GM12878 (cell line): ENCODE data around the gene PIGU. TPM values are rescaled to one million over a fixed set of nuclear protein-coding genes. Genes with fewer than 3 reads are reported as not detected.

Source experiments
- ATAC-seq: fragments of 200-7000 bp; cut with Tn5 transposase; 3 replicates; pipeline ENCODE4 v1.9.1; 2020; ENCODE audit warnings: mild to moderate bottlenecking, moderate library complexity
- BruUV-seq: library from RNA; stranded (reverse); fragments of 400-500 nt; replicated peaks from 2 replicates; lab custom pipeline; 2021; lab: Mats Ljungman, UMichigan
- CTCF ChIA-PET: fragments of 300-600 bp; sonication (Branson Sonifier 250); formaldehyde crosslinking; extraction: SDS; loops from one replicate; lab custom pipeline; 2021; ENCODE audit warnings: inconsistent platforms; lab: Yijun Ruan, JAX
- POLR2A ChIA-PET: fragments of 350-600 bp; formaldehyde crosslinking; extraction: SDS; loops from one replicate; lab custom pipeline; 2021; ENCODE audit warnings: inconsistent platforms; lab: Charles Lee
- RAD21 ChIA-PET: fragments of 300-600 bp; sonication (Branson Sonifier 250); formaldehyde crosslinking; loops from one replicate; lab custom pipeline; 2023; ENCODE audit warnings: antibody characterized with exemption; ENCODE audit not compliant: unreplicated experiment; lab: Charles Lee
- SMC1A ChIA-PET: fragments of 300-600 bp; sonication (Branson Sonifier 250); formaldehyde crosslinking; loops from one replicate; lab custom pipeline; 2023; ENCODE audit not compliant: unreplicated experiment, uncharacterized antibody; lab: Charles Lee
- DNase-seq: peaks from one replicate; pipeline ENCODE4 v3.0.0-alpha.2; 2011; ENCODE audit warnings: low read depth, low spot score
- FAIRE-seq: peaks from 3 replicates; lab custom pipeline; 2011; peaks lifted over from hg19 to GRCh38; lab: Jason Lieb, UNC
- H2AFZ ChIP-seq: 2 replicates; pipeline ENCODE4 v1.6.0; 2011; ENCODE audit warnings: low read depth, low read length, control low read depth; ENCODE audit not compliant: control insufficient read depth
- H3K27ac ChIP-seq: 2 replicates; pipeline ENCODE4 v1.5.1; 2011; ENCODE audit warnings: control low read depth; ENCODE audit not compliant: control insufficient read depth, insufficient read depth
- H3K27me3 ChIP-seq, 2 experiments: replicated peaks in 1 of 2; 2 replicates each; pipeline versions ENCODE4 v1.6.0 to v1.6.1; 2011; ENCODE audit warnings: low read length in 1 of 2; ENCODE audit not compliant: control insufficient read depth in 2 of 2, insufficient read depth in 2 of 2
- H3K36me3 ChIP-seq, 2 experiments: 2 replicates each; pipeline ENCODE4 v1.5.1; 2011; ENCODE audit warnings: low read length in 1 of 2; ENCODE audit not compliant: control insufficient read depth in 2 of 2, insufficient read depth in 2 of 2
- H3K4me1 ChIP-seq: 2 replicates; pipeline ENCODE4 v1.6.1; 2011; ENCODE audit warnings: mild to moderate bottlenecking, low read length, moderate library complexity, mixed read lengths; ENCODE audit not compliant: control insufficient read depth, insufficient read depth
- H3K4me2 ChIP-seq: 2 replicates; pipeline ENCODE4 v1.6.0; 2011; ENCODE audit warnings: control low read depth; ENCODE audit not compliant: control insufficient read depth, insufficient read depth
- H3K4me3 ChIP-seq: fragments of 200-600 bp; sonication (generic); 2 replicates; pipeline ENCODE4 v1.5.1; 2016
- H3K79me2 ChIP-seq: 2 replicates; pipeline ENCODE4 v1.6.0; 2011; ENCODE audit warnings: low read length; ENCODE audit not compliant: control insufficient read depth, insufficient read depth
- H3K9ac ChIP-seq: 2 replicates; pipeline ENCODE4 v1.8.0; 2011; ENCODE audit warnings: low read length, control low read depth, mixed read lengths; ENCODE audit not compliant: control insufficient read depth, insufficient read depth
- H3K9me3 ChIP-seq: replicated peaks from 3 replicates; pipeline ENCODE4 v1.5.1; 2011; ENCODE audit warnings: mild to moderate bottlenecking, low read length; ENCODE audit not compliant: control insufficient read depth, insufficient read depth
- H4K20me1 ChIP-seq: 2 replicates; pipeline ENCODE4 v1.6.0; 2011; ENCODE audit not compliant: control insufficient read depth, insufficient read depth
- HCFC1 ChIP-seq: fragments of 150-350 bp; IDR thresholded peaks from 2 replicates; pipeline ENCODE4 v1.6.1; 2014; ENCODE audit warnings: low read length
- RB1 ChIP-seq: fragments of 450-650 bp; formaldehyde crosslinking; IDR thresholded peaks from 2 replicates; pipeline ENCODE4 v1.6.1; 2017; ENCODE audit warnings: mild to moderate bottlenecking, borderline replicate concordance
- STAT1 ChIP-seq: fragments of 450-650 bp; conservative IDR thresholded peaks from 2 replicates; pipeline ENCODE4 v1.6.1; 2014; ENCODE audit warnings: antibody characterized with exemption, mild to moderate bottlenecking
- STAT3 ChIP-seq: IDR thresholded peaks from 2 replicates; pipeline ENCODE4 v1.6.1; 2011; ENCODE audit warnings: low read depth, low read length, improper control_type of control experiment
- TCF7 ChIP-seq: IDR thresholded peaks from 2 replicates; pipeline ENCODE4 v1.6.1; 2014; ENCODE audit warnings: antibody characterized with exemption, borderline replicate concordance
- ZSCAN29 ChIP-seq: fragments of 450-650 bp; IDR thresholded peaks from 2 replicates; pipeline ENCODE4 v1.6.1; 2017; ENCODE audit warnings: mild to moderate bottlenecking, moderate library complexity
- WGBS: methylation state at CpG from one replicate; pipeline ENCODE4 v1.1.6; 2016; ENCODE audit warnings: low lambda C conversion rate; ENCODE audit not compliant: insufficient replicate concordance, insufficient coverage; ENCODE audit errors: missing lambda C conversion rate; 5-methylcytosine and 5-hydroxymethylcytosine counted together
- in situ Hi-C: fragments of 300-500 bp; cut with MboI; formaldehyde crosslinking; loops from 9 replicates; pipeline ENCODE4 v1.14.3; 2018; ENCODE audit warnings: mixed read lengths
- intact Hi-C: fragments of 100-400 bp; cut with micrococcal nuclease; formaldehyde crosslinking; loops from one replicate; pipeline ENCODE4 v1.14.2; 2022; ENCODE audit not compliant: unreplicated experiment
- polyA plus RNA-seq, 11 experiments: library from polyadenylated mRNA; depleted of rRNA in 4 of 11; unstranded in 6 of 11; stranded (reverse) in 5 of 11; fragments of >200 nt; fragmentation: Nextera tagmentation in 4 of 11; fragmentation: Illumina TruSeq in 1 of 11; extraction: Ambion mirVana in 4 of 11; extraction: Trizol in 1 of 11; gene quantifications; 1 replicate in 1 of 11; 2 replicates in 10 of 11; pipeline versions ENCODE4 v1.2.1 to v1.2.3, GENCODE V29; 2011 to 2016; ENCODE audit warnings: inconsistent platforms in 2 of 11, missing spikeins in 2 of 11, low read depth in 1 of 11
- total RNA-seq, 4 experiments: library from RNA; depleted of rRNA in 3 of 4; stranded (reverse); fragments of >200 nt in 3 of 4; fragmentation: Illumina TruSeq in 1 of 4; extraction: Trizol in 1 of 4; gene quantifications; 2 replicates each; pipeline versions ENCODE4 v1.2.1 to v1.2.3, GENCODE V29; 2013 to 2021
- TF ChIP-seq, protein P1 (sequence below): fragments of 450-650 bp; IDR thresholded peaks from 2 replicates; pipeline ENCODE4 v1.6.1; 2016; ENCODE audit warnings: mild to moderate bottlenecking

PIGU gene
- total and polyA plus RNA-seq, 10 of the 15 experiments (the other 5 are each of a cell fraction or from before 2014, with no cell fraction given): 4.1 to 88.2 (median 25.0) TPM

- SMC1A ChIA-PET: interaction anchor here (0.5 to 13.1 kb wide), 10 partner anchors 14 to 465 kb away, joined by 3 to 146 read pairs (median 9); partner anchors contain the start of gene ASIP
- Histone ChIP-seq H4K20me1 (no peaks in the 10 kb centered on the region), H3K4me3 (no peak overlapping the region), H3K36me3 (no peaks in the 10 kb centered on the region), H3K79me2 (peaks cover 4% of the 10 kb centered on the region), H3K9ac (no peak overlapping the region; the same call in 1 of the 2 replicates), H3K27me3 (no peaks in the 10 kb centered on the region)
- DNase-seq: no peak
- POLR2A ChIA-PET: interaction anchor here (0.9 to 2.5 kb wide), 2 partner anchors 13 to 59 kb away, joined by 5 to 8 read pairs; no protein-coding TSS in a partner anchor
- 94% methylated on average over 1 of the region's 1 CpG for WGBS
- CTCF ChIA-PET: interaction anchor here (0.9 to 10.2 kb wide), 6 partner anchors 48 to 393 kb away, joined by 4 to 118 read pairs (median 34); no protein-coding TSS in a partner anchor
- FAIRE-seq: no peak
- in situ Hi-C loops: no loop called here
- no peak for ATAC-seq
- TF ChIP-seq, protein P1, sequence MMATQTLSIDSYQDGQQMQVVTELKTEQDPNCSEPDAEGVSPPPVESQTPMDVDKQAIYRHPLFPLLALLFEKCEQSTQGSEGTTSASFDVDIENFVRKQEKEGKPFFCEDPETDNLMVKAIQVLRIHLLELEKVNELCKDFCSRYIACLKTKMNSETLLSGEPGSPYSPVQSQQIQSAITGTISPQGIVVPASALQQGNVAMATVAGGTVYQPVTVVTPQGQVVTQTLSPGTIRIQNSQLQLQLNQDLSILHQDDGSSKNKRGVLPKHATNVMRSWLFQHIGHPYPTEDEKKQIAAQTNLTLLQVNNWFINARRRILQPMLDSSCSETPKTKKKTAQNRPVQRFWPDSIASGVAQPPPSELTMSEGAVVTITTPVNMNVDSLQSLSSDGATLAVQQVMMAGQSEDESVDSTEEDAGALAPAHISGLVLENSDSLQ: no peak
- TF ChIP-seq RB1 (no peak), HCFC1 (no peak), STAT1 (no peak), STAT3 (no peak), TCF7 (no peak), ZSCAN29 (no peak)
- TF ChIP-seq, all 136 proteins: peak for 0
- Histone ChIP-seq H3K4me2 (no peak overlapping the region; the same call in 1 of the 2 replicates), H3K9me3 (no peaks in the 10 kb centered on the region), H3K27ac (no peak overlapping the region), H3K4me1 (peaks cover 15% of the 10 kb centered on the region; the same call in 1 of the 2 replicates), H2AFZ (no peak overlapping the region)
- no TSS peak for BruUV-seq
- RAD21 ChIA-PET: interaction anchor here (0.6 to 4.3 kb wide), 7 partner anchors 13 to 573 kb away, joined by 3 to 36 read pairs (median 6); partner anchors contain the start of gene DYNLRB1
- intact Hi-C loops: loop anchor here (5.0 kb wide), 1 partner anchor 394 kb away; no protein-coding TSS in a partner anchor
Measured at GRCh38 chr20:34706302-34706875, 29.5 kb upstream of the PIGU start.
